GM18508 (cell line): ENCODE results near the gene SH3GL3.

Experiments
- ATAC-seq: cut with Tn5 transposase; IDR thresholded peaks from one replicate; pipeline ENCODE4 v1.9.1; 2021; ENCODE audit warnings: moderate number of reproducible peaks; ENCODE audit not compliant: insufficient read depth, unreplicated experiment

SH3GL3 gene

DNA sequence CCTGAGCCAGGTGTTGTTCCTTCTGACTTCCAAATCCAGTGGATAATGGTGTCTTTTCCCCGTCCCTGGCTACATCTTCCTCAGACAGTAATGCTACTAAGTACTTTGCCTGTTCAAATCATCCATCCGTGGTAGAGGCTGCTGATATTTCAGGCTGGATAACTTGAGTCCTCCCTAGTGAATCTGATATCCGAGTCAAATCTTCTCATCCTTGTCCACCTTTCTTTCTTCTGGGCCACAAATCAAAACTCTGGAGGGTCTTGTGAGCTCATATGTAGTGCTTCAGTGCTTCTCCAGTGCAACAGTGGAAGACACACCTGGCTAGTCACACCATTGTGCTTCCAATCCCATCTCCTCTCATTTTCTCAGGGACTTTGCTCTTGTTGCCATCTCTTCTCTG lies 11.2 kb downstream of the SH3GL3 start:
- ATAC-seq, result no peak

GRCh38 chr15:83462026-83462425 lies 14.9 kb downstream of the SH3GL3 start:
- ATAC-seq, result no peak

GRCh38 chr15:83462953-83463433 lies 15.9 kb downstream of the SH3GL3 start:
- no peak for ATAC-seq

DNA sequence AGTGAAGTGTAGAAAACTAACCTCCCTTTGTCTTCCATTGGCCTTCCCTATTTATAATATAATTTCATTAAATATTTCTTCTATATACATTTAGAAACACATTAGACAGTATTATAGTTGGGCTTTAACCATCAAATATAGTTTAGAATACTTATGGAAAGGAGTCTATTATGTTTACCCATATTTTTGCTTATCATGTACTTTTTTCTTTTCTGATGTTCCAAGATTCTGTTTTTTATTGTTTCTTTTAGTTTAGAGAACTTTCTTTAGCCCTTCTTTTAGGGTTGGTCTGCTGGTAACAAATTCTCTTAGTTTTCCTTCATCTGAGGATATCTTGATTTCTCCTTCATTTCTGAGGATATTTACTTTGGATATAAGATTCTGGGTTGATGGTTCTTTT lies 23.7 kb downstream of the SH3GL3 start:
- ATAC-seq, result no peak

GRCh38 chr15:83471307-83471866 lies 24.2 kb downstream of the SH3GL3 start:
- ATAC-seq, result no peak

- ATAC-seq, result no peak
These were observed 25.0 kb downstream of the SH3GL3 start for GRCh38 chr15:83472151-83472550.

DNA sequence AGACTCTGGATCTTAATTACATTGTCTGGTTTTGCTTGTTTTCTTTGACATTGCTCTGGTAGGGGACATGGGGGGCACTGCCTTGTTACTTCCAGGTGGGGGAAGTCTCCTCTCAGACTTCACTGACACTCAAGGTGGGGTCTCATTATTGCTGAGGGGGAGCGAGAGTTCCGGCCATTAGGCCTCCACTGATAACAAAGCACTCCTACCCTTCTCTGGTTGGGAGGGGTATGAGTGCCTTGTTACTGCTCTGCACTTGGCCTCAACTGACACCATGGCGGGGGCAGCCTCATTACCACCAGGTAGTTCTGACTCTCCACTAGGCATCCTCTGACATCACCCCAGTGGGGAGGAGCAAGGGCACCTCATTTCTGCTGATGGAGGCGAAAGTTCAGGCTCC lies 25.7 kb downstream of the SH3GL3 start:
- ATAC-seq, result no peak

DNA sequence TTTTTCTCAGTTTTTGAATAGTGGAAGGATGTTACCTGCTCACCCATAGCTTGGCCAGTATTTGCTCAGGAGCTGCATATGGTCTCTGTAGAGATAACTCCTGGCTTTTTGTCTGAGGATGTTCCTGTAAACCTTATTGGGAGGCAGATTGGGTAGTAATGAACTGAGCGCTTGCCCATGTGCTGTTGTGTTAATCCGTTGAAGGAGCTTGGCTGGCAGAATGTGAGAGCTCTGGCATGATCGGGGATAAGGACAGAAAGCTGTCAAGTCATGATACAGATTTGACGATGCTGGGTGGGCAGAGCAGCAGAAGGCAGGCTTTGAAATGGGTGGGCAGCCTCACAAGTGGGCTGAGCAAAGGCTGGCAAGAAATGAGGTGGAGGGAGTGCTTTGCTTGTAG lies 27.4 kb downstream of the SH3GL3 start:
- no peak for ATAC-seq

- no peak for ATAC-seq
These were observed 28.4 kb downstream of the SH3GL3 start for GRCh38 chr15:83475551-83475950.

DNA sequence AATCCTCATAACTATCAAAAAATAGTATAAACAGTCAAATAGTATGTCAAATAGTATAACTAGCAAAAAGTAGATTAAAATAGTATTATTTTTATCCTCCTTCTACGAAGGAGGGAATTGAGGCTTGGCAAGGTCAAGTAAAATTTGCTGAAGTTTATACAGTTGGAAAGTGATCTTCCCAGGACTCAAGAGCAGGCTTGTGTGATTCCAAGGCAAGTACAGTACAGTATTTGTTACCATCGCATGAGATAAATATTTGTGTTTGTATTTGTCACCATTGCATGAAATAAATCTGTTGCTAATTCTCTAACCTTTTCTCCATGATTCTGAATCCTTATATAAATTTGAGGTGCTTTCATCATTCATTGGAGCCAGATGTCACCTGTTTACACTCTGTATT lies 28.9 kb downstream of the SH3GL3 start:
- no peak for ATAC-seq

- no peak for ATAC-seq
These were observed 29.6 kb downstream of the SH3GL3 start for GRCh38 chr15:83476708-83477107.

GRCh38 chr15:83477172-83477807 lies 30.1 kb downstream of the SH3GL3 start:
- no peak for ATAC-seq

DNA sequence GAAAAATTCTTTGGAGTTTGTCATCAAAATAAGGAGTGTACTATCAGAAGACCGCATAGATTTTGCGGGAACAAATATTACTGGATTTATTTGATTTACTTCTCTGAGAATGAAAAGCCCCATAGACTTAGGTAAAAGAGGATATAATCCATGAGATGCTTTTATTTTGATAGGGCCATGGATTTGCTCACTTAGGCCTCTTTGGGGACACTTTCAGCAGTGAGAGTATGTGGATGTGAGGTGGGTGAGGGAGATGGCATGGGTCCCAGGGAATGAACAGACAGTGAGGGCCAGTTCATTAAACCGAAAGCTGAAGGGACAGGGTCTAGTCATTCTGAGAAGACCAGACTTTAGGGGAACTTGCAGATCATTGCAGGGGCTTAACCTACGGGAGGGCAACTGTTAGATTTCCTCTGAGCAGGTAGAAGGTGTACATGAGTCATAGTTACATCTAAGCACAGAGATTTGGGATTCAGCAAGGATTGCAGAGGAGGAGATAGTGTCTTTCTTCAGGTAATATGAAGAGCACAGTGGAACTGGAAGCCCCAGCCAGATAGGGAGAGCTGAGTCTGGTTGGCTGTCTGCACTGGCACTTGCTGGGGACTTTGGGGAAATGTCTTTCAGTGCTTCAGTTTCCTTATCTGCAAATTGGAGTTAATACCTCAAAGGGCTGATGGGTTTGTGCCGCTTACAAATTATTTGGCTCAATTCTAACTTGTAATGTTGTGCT lies 30.8 kb downstream of the SH3GL3 start:
- ATAC-seq, result no peak

GRCh38 chr15:83483612-83484011 lies 36.5 kb downstream of the SH3GL3 start:
- no peak for ATAC-seq

DNA sequence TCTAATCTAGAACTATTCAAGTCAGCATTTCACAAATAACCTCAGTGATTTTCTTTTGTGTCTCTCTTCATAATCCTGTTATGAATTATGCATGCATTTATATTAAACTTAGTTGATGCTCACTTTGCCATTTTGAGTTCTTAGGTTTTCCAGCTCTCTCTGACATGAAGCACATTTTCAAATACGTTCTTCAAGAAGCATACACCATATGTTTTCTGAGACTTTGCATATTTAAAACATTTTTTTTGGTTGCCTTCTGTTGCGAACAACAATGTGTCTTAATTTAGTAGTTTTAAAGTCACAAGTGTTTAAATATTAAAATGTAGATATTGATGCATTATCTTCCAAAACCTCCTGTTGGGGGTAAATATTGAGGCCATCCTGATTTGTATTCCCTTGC lies 37.5 kb downstream of the SH3GL3 start:
- ATAC-seq, result no peak

GRCh38 chr15:83486363-83486762 lies 39.2 kb downstream of the SH3GL3 start:
- ATAC-seq, result no peak

- ATAC-seq, result no peak
These were observed 40.4 kb downstream of the SH3GL3 start for GRCh38 chr15:83487519-83487918.

DNA sequence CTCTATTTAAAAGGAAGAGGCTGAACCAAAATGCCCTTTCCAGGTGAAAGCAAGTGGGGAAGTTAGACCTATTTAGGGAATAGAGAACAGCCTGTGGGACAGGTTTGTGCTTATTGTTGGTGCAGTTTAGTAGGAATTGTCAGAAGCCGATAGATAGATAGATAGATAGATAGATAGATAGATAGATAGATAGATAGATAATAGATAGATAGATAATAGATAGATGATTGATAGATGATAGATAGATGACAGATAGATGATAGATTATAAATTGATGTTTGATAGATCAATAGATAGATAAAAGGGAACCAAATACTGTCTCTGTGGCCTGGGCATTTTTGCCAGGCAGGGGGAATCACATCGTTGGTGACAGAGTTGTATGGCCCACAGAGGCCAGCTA lies 42.5 kb downstream of the SH3GL3 start:
- ATAC-seq, result no peak

DNA sequence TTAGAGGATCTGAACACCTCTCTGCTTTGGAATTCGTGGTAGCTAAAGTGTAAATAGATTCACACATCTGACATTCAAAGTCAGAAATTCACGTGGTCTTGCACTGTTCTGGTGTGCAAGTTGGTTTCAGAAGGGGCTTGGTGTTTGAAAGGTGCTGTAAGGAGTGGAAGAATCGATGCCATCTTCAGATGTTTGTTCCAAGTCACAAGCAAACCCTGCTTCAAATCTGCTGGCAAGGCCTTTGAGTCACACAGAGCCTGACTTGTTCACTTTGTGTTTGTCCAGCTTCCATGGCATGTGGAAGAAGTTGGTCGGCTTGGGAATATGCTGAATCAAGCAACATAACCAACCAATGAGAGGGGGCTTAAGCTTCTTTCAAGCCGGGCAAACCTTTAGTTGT lies 44.3 kb downstream of the SH3GL3 start:
- no peak for ATAC-seq

- no peak for ATAC-seq
These were observed 49.6 kb downstream of the SH3GL3 start for GRCh38 chr15:83496766-83497165.

DNA sequence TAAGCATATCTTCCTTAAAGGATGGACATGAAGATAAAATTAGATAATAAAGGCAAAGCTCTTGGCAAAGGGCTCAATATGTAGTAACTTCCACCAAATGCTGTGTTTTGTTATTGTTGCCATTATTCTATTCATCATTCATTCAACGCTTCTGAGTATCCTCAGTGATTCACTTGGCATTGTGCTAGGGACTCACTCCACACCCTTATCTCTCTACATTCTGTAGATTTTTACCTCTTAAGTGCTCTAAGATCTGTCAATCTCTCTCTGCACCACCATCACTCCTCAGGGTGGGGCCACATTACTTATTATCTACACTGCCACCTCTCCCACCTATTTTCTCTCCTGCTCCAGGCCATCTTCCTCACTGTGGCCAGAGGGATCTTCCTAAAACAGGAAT lies 51.2 kb downstream of the SH3GL3 start:
- no peak for ATAC-seq

GRCh38 chr15:83498801-83499200 lies 51.7 kb downstream of the SH3GL3 start:
- ATAC-seq, result no peak
